Suppressor macrophage treated with lipopolysaccharide for 1 hour (primary cell): ENCODE data around the gene BEST2.
"Not testable (repeated sequence)": the region's sequence is repeated elsewhere in the genome, so short reads cannot be mapped to it uniquely, and the experiment has no call there.

Source experiments
- DNase-seq, 3 donors: peaks; one replicate each; pipeline ENCODE4 v3.0.0-alpha.2; 2020 to 2022

The BEST2 gene

GRCh38 chr19:12788042-12788681 lies 36.6 kb downstream of the BEST2 start:
- DNase-seq, result no peak

- DNase-seq, result peak; percentile 96 to 99 (median 97)
Observed at GRCh38 chr19:12788682-12789097, 37.1 kb downstream of the BEST2 start.

GRCh38 chr19:12789098-12789903 lies 37.7 kb downstream of the BEST2 start:
- DNase-seq, result no peak

GRCh38 chr19:12789904-12790619 lies 38.5 kb downstream of the BEST2 start:
- peak; percentile 99 to 100 (median 100) for DNase-seq

DNA sequence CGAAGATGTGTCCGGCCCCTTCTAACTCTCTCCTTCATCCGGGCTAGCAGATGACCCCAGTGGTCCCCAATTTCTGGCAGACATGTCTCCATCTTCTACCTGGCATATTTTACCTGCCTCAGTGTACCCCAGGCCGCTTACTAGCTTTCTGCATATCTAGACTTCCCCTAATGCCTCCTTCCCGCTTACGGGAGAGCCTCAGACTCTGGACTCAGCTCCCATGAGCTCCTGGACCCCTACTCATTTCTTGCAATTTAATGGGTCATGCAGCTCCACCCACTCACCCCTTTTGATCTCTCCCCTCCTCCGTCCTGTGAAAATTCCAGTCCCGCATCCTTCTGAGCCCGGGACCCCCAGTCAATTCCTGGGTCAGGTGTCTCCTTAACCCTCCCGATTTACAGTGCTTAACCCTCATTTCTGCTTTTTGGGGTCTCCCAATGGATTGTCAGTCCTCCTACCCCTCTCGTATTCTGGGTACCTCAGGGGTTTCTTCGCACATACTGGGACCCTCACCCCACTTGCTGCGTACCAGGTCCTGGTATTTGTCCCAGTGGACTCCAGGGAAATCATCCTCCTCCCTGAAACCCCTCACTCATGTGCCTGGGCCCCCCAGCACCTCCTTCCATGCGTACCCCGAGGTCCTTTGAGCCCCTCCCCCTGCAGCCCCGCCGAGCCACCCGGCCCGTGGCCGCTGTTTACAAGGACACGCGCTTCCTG lies 39.2 kb downstream of the BEST2 start:
- peak in 2 of 3 donors; percentile 33 to 48 for DNase-seq

GRCh38 chr19:12791345-12792050 lies 39.9 kb downstream of the BEST2 start, which contains the start of gene JUNB:
Gene JUNB (plus strand): TSS chr19:12791486. CDS start chr19:12791772, 286 bp downstream.
- DNase-seq, result peak; percentile 99 to 100 (median 99)

DNA sequence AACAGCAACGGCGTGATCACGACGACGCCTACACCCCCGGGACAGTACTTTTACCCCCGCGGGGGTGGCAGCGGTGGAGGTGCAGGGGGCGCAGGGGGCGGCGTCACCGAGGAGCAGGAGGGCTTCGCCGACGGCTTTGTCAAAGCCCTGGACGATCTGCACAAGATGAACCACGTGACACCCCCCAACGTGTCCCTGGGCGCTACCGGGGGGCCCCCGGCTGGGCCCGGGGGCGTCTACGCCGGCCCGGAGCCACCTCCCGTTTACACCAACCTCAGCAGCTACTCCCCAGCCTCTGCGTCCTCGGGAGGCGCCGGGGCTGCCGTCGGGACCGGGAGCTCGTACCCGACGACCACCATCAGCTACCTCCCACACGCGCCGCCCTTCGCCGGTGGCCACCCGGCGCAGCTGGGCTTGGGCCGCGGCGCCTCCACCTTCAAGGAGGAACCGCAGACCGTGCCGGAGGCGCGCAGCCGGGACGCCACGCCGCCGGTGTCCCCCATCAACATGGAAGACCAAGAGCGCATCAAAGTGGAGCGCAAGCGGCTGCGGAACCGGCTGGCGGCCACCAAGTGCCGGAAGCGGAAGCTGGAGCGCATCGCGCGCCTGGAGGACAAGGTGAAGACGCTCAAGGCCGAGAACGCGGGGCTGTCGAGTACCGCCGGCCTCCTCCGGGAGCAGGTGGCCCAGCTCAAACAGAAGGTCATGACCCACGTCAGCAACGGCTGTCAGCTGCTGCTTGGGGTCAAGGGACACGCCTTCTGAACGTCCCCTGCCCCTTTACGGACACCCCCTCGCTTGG lies 40.7 kb downstream of the BEST2 start:
- peak; percentile 70 to 81 (median 77) for DNase-seq

DNA sequence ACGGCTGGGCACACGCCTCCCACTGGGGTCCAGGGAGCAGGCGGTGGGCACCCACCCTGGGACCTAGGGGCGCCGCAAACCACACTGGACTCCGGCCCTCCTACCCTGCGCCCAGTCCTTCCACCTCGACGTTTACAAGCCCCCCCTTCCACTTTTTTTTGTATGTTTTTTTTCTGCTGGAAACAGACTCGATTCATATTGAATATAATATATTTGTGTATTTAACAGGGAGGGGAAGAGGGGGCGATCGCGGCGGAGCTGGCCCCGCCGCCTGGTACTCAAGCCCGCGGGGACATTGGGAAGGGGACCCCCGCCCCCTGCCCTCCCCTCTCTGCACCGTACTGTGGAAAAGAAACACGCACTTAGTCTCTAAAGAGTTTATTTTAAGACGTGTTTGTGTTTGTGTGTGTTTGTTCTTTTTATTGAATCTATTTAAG lies 41.3 kb downstream of the BEST2 start:
- DNase-seq, result no peak

- peak; percentile 98 to 99 (median 98) for DNase-seq
Observed at GRCh38 chr19:12793290-12794195, 42.0 kb downstream of the BEST2 start.

GRCh38 chr19:12794196-12794941 lies 42.8 kb downstream of the BEST2 start:
- peak in 2 of 3 donors; percentile 27 to 34 for DNase-seq

DNA sequence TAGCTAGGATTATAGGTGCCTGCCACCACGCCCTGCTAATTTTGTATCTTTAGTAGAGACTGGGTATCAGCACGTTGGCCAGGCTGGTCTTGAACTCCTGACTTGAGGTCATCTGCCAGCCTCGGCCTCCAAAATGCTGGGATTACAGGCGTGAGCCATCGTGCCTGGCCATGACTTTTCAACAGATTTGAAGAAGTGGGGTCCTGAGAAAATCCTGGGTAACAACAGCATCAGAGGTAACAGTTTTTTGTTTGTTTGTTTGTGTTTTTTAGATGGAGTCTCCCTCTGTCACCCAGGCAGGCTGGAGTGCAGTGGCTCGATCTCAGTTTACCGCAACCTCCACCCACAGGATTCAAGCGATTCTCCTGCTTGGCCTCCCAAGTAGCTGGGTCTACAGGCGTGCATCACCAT lies 43.4 kb downstream of the BEST2 start:
- no peak for DNase-seq

DNA sequence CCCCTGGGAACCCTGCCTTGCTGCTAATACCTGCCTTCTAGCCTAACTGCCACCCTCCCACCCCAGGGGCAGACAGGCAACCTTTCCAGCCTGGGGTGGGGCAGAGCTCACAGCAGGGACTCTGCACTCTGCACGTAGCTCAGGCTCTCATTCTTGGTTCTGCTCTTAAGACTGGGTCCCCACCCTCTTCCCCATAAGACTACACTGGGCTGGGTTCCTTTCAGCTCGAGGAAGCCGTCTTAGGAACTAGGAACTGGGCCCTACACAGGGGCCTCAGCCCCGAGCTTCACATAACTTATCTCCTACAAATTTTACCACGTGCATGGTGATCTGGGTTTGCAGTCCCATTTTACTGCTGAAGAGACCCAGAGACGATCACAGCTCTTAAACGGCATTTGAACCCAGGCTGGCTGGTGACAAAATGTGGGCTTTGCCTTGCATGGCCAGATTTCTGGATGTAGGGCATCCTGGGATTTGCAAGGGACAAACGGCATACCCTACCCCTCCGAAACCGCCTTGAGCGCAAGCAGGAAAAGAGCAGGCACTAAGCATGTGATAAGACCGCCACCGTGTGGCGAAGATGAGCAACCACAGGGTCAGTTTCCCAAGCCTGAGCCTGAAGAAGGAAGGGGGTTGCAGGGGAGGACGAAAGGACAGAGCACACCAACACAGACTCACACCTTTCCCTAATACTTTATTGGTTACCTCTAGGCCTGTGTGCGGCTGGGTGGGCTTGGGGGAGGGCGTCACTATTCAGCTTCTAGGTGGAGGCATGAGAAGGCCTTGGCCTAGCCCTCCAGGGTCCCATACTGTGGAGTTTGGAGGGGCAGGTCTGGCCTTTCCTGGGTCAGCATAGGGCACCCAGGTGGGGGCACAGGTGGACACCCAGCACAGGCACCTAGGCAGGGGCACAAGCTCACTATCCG lies 44.8 kb downstream of the BEST2 start:
- peak; percentile 88 to 90 (median 89) for DNase-seq

GRCh38 chr19:12797141-12797587 lies 45.6 kb downstream of the BEST2 start:
- DNase-seq, result no peak

DNA sequence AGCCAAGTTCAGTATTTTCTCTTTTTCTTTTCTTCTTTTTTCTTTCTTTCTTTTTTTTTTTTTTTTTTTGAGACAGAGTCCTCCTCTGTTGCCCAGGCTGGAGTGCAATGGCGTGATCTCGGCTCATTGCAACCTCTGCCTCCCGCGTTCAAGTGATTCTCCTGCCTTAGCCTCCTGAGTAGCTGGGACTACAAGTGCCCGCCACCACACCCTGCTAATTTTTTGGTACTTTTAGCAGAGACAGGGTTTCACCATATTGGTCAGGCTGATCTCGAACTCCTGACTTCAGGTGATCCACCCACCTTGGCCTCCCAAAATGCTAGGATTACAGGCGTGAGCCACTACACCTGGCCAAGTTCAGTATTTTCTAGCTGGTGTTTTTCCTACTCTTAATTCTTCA lies 46.0 kb downstream of the BEST2 start:
- DNase-seq, result not testable (repeated sequence)

- DNase-seq, result peak in 1 of 3 donors; percentile 13
Observed at GRCh38 chr19:12799742-12800465, 48.3 kb downstream of the BEST2 start.

DNA sequence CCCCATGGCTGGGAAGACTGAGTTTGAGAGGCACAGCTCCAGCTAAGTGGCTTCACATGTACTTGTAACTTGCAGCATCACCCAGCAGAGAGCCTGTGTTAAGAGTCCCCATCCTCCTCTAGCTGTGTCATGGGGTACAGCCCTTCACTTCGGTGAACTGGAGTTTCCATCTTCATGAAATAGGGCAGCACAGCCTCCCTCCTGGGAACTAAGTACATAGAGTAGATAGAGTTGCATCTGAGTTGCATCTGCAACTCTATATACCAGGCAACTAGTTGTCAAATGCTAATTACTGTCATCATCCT lies 48.8 kb downstream of the BEST2 start:
- DNase-seq, result peak; percentile 64 to 71 (median 69)

DNA sequence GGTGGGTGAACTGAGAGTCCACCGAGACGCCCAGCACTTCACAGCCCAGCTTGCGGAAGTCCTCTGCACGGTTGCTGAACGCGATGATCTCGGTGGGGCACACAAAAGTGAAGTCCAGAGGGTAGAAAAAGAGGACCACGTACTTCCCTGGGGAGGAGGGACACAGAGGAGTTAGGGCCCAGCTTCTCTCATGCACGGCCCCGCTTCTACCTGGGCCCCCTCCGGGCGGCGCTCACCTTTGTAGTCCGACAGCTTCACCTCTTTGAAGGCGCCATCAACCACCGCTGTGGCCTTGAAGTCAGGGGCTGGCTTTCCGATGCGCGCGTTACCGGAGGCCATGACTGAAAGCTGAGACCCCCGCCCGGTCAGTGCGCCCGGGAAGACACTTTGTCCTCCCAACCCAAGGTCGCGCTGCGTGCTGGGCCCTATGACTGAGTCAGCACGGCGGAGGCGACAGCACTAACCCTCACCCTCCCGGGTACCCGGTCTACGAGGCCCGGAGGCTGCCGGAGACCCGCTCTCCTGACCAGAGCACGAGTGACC lies 49.4 kb downstream of the BEST2 start:
- DNase-seq, result peak in 2 of 3 donors; percentile 13 to 17
